GM10248 (cell line): ENCODE results near the gene NAT10.

Source experiments
- CTCF ChIA-PET: fragments of 300-600 bp; sonication (Branson Sonifier 250); formaldehyde crosslinking; extraction: SDS; loops from one replicate; lab custom pipeline; 2021; ENCODE audit warnings: antibody characterized with exemption; lab: Yijun Ruan, JAX
- POLR2A ChIA-PET: fragments of 350-650 bp; sonication (Branson Sonifier 250); formaldehyde crosslinking; extraction: SDS; loops from one replicate; lab custom pipeline; 2020; ENCODE audit warnings: antibody characterized with exemption; lab: Yijun Ruan, JAX
- DNase-seq: peaks from one replicate; pipeline ENCODE4 v3.0.0; 2012; ENCODE audit errors: extremely low spot score
- CTCF ChIP-seq: IDR thresholded peaks from 2 replicates; pipeline ENCODE4 v1.5.1; 2012; ENCODE audit warnings: mild to moderate bottlenecking, low read depth; ENCODE audit errors: extremely low read depth, missing control alignments, control extremely low read depth

NAT10 gene

GRCh38 chr11:34166806-34167740, 61.6 kb downstream of the NAT10 start:
- POLR2A ChIA-PET, result no interaction called here
- no peak for DNase-seq
- TF ChIP-seq CTCF, result no peak
- CTCF ChIA-PET, result interaction anchor here (1.2 to 3.6 kb wide), 4 partner anchors 7 to 199 kb away, joined by 3 to 19 read pairs (median 4); no protein-coding TSS in a partner anchor

- TF ChIP-seq CTCF, result no peak
- DNase-seq, result no peak
- CTCF ChIA-PET, result interaction anchor here (1.0 to 3.0 kb wide), 5 partner anchors 9 to 198 kb away, joined by 3 to 10 read pairs (median 4); no protein-coding TSS in a partner anchor
- POLR2A ChIA-PET, result no interaction called here
Observed at GRCh38 chr11:34167961-34168360, 62.5 kb downstream of the NAT10 start.

GRCh38 chr11:34168642-34169420, 63.4 kb downstream of the NAT10 start:
- no peak for TF ChIP-seq CTCF
- ChIA-PET CTCF (interaction anchor here (1.0 to 3.0 kb wide), 5 partner anchors 9 to 197 kb away, joined by 3 to 10 read pairs (median 4); no protein-coding TSS in a partner anchor), POLR2A (no interaction called here)
- DNase-seq, result no peak

- CTCF ChIA-PET, result interaction anchor here (1.2 to 3.0 kb wide), 2 partner anchors 11 to 192 kb away, joined by 3 to 10 read pairs; no protein-coding TSS in a partner anchor
- TF ChIP-seq CTCF, result no peak
- POLR2A ChIA-PET, result no interaction called here
- DNase-seq, result no peak
Observed at GRCh38 chr11:34169686-34170085, 64.3 kb downstream of the NAT10 start.

GRCh38 chr11:34173050-34173449, 67.6 kb downstream of the NAT10 start:
- ChIA-PET POLR2A (no interaction called here), CTCF (interaction anchor here (1.0 to 7.1 kb wide), 7 partner anchors 8 to 191 kb away, joined by 3 to 121 read pairs (median 19); partner anchors contain the start of gene ABTB2)
- no peak for TF ChIP-seq CTCF
- no peak for DNase-seq

- ChIA-PET POLR2A (interaction anchor here (1.1 to 1.5 kb wide), 2 partner anchors 182 to 184 kb away, joined by 5 to 6 read pairs; partner anchors contain the start of gene ABTB2), CTCF (interaction anchor here (0.6 to 7.1 kb wide), 63 partner anchors 9 to 367 kb away, joined by 3 to 121 read pairs (median 5); partner anchors contain the start of genes ABTB2, CAPRIN1 and CAT)
- peak; percentile 99 for TF ChIP-seq CTCF
- peak; percentile 90 for DNase-seq
Observed at GRCh38 chr11:34174412-34175041, 69.1 kb downstream of the NAT10 start.
